ENCODE data around the gene CLNS1A. TPM values are rescaled to one million over a fixed set of nuclear protein-coding genes. Genes with fewer than 3 reads are reported as not detected.
A peak's percentile ranks its signal among the peaks of the same experiment; 100 is the strongest.
"Not testable (repeated sequence)": the region's sequence is repeated elsewhere in the genome, so short reads cannot be mapped to it uniquely, and the experiment has no call there.

Gene CLNS1A
- total RNA-seq, 2 donors from 2014 or later, result 44.1 to 81.7 TPM

DNA sequence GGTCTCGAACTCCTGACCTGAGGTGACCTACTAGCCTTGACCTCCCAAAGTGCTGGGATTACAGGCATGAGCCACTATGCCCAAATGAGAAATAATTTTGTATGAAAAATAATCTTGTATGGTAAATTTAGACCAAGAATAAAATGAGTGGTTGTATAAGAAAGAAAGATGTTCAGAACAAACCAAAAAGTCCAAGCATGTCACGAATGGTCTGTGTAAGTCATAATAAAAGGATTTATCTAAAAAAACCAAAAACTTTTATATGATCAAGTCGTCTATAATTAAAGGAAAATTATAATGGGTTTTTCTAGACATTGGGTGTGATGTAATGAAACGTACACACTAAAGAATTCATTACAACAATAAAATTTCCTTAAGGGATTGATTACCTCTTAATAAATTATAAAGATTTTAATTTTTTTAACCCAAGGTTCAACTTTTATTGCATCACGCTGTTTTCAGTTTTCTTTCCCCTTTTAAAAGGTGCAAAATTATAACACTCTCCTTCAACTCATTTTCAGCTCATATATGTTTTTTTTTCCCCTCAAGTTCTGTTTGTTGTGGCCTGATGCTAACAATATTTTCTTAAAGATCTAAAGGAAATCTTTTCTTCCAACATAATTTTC is 56.8 kb downstream of the CLNS1A start:
- intact Hi-C loops (cut with DNase I), result no loop called here
- no peak for ATAC-seq
- no peaks in the 10 kb centered on the region for H3K9me3 ChIP-seq
- no peaks in the 10 kb centered on the region for H3K36me3 ChIP-seq (replicated peaks in 1 of 2; ENCODE audit: insufficient read depth in 1 of 2, low read depth in 2 of 2)
- H3K4me3 ChIP-seq, result no peak overlapping the region
- no peak overlapping the region for H3K27ac ChIP-seq
- 81 to 88% methylated on average over 5 of the region's 5 CpGs for WGBS, 2 donors
- H3K27me3 ChIP-seq, result no peaks in the 10 kb centered on the region
- no peak for TF ChIP-seq POLR2A (IDR thresholded peaks at IDR 0.05)
- TF ChIP-seq, protein P1, sequence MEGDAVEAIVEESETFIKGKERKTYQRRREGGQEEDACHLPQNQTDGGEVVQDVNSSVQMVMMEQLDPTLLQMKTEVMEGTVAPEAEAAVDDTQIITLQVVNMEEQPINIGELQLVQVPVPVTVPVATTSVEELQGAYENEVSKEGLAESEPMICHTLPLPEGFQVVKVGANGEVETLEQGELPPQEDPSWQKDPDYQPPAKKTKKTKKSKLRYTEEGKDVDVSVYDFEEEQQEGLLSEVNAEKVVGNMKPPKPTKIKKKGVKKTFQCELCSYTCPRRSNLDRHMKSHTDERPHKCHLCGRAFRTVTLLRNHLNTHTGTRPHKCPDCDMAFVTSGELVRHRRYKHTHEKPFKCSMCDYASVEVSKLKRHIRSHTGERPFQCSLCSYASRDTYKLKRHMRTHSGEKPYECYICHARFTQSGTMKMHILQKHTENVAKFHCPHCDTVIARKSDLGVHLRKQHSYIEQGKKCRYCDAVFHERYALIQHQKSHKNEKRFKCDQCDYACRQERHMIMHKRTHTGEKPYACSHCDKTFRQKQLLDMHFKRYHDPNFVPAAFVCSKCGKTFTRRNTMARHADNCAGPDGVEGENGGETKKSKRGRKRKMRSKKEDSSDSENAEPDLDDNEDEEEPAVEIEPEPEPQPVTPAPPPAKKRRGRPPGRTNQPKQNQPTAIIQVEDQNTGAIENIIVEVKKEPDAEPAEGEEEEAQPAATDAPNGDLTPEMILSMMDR (IDR thresholded peaks at IDR 0.05), result no peak
- peaks cover 8% of the 10 kb centered on the region for H3K4me1 ChIP-seq
- DNase-seq, result no peak

DNA sequence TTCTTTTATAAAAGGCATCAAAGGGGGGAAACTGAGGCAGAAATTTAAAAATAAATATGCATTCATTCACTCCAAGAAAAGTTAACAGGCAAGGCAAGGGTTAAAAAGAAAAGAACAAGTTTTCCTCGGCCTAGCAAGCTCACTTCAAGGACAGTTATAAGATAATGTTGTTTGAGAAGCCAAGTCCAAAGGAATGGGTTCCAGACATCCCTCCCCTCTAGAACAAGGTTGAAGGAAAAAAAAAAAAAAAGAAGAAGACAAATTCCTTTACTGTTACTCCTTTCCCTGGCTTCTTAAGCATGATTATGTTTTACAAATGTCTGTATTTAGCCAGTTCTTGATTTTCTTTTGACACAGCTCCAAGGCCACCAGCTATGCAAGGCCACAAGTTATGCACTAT is 62.2 kb downstream of the CLNS1A start:
- H3K9me3 ChIP-seq; H3K27ac ChIP-seq; intact Hi-C loops (cut with DNase I); H3K4me3 ChIP-seq; H3K36me3 ChIP-seq (replicated peaks in 1 of 2; ENCODE audit: insufficient read depth in 1 of 2, low read depth in 2 of 2); ATAC-seq; H3K27me3 ChIP-seq: not testable (repeated sequence)
- 0% methylated on average over 1 of the region's 1 CpG for WGBS, 2 donors
- H3K4me1 ChIP-seq, result peaks cover 45% of the 10 kb centered on the region
- peak in 1 of 4 donors; percentile 9 for DNase-seq

DNA sequence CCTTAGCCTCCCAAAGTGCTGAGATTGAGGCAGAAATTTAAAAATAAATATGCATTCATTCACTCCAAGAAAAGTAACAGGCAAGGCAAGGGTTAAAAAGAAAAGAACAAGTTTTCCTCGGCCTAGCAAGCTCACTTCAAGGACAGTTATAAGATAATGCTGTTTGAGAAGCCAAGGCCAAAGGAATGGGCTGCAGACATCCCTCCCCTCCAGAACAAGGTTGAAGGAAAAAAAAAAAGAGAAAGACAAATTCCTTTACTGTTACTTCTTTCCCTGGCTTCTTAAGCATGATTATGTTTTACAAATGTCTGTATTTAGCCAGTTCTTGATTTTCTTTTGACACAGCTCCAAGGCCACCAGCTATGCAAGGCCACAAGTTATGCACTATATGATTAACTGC is 66.7 kb downstream of the CLNS1A start:
- H3K27ac ChIP-seq; H3K9me3 ChIP-seq; intact Hi-C loops (cut with DNase I); H3K4me3 ChIP-seq; H3K27me3 ChIP-seq; H3K36me3 ChIP-seq (replicated peaks in 1 of 2; ENCODE audit: insufficient read depth in 1 of 2, low read depth in 2 of 2): not testable (repeated sequence)
- peak in 1 of 4 donors; percentile 25 for DNase-seq
- peaks cover 63% of the 10 kb centered on the region for H3K4me1 ChIP-seq
- peak; percentile 43 for ATAC-seq
- 0 to 4% methylated on average over 1 of the region's 1 CpG for WGBS, 2 donors

DNA sequence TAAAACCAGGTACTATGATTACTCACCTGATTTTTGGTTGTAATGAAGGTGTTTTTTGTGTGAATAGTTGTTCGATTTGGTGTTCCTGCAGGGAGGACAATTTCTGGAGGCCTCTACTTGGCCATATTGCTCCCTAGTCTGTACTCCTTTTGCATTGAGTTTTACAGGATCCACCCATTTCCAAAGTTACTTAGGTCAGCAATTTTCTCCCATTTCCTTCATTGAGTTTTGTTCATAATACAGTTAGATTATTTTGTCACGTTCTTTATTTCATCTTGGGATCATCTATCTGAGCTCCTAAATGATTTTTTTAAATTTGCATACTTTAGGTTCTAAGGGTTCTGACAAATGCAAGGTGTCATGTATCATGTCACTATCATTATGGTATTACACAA is 67.9 kb downstream of the CLNS1A start:
- intact Hi-C loops (cut with DNase I), result no loop called here
- Histone ChIP-seq H3K27ac (no peak overlapping the region), H3K9me3 (no peaks in the 10 kb centered on the region), H3K4me3 (no peak overlapping the region), H3K27me3 (no peaks in the 10 kb centered on the region), H3K36me3 (replicated peaks in 1 of 2; ENCODE audit: insufficient read depth in 1 of 2, low read depth in 2 of 2) (no peaks in the 10 kb centered on the region), H3K4me1 (peaks cover 54% of the 10 kb centered on the region)
- ATAC-seq, result no peak
- TF ChIP-seq POLR2A (IDR thresholded peaks at IDR 0.05), result no peak
- TF ChIP-seq, protein P1 (IDR thresholded peaks at IDR 0.05), result no peak
- WGBS, 2 donors, result 57% methylated on average over 2 of the region's 2 CpGs
- DNase-seq, result no peak

DNA sequence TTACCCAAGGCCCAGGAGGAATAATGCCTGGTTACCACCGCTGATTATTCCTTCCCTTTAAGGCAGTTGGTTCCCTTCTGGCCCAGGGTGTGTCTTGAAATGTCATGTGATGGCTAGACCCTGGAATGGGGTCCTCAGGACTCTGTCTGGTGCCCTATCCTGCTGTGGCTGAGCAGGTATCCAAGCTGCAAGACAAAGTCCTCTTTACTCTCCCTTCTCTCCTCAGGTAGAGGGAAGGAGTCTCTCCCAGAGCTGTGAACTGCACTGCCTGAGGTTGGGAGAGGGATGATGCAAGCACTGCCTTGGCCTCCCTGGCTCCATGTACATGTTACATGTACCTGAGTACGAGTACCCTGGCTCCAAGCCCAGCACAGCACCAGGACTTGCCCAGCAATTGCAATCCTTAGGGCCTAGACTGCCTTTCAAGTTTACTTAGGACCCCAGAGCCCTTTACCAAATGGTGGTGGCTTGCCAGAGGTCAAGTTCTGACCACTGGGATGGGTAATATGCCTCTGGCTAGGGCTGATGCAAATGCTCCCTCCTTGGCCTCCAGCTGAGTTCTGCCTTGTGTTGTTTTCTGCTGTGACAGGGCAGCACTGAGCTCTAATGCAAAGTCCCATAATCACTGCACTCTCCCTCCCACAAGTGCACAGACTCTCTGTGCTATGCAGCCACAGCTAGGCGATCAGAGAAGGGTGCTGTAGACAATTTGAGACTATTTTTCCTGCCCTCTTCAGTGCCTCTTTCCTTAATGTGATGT is 68.5 kb downstream of the CLNS1A start:
- H3K4me1 ChIP-seq, result peaks cover 54% of the 10 kb centered on the region
- TF ChIP-seq, protein P1 (IDR thresholded peaks at IDR 0.05), result no peak
- TF ChIP-seq POLR2A (IDR thresholded peaks at IDR 0.05), result no peak
- no peaks in the 10 kb centered on the region for H3K27me3 ChIP-seq
- H3K4me3 ChIP-seq, result no peak overlapping the region
- 62 to 71% methylated on average over 3 of the region's 3 CpGs for WGBS, 2 donors
- ATAC-seq (peak; percentile 73), DNase-seq (peak in 3 of 4 donors; percentile 56 to 71 (median 61))
- intact Hi-C loops (cut with DNase I), result no loop called here
- no peaks in the 10 kb centered on the region for H3K36me3 ChIP-seq (replicated peaks in 1 of 2; ENCODE audit: insufficient read depth in 1 of 2, low read depth in 2 of 2)
- no peaks in the 10 kb centered on the region for H3K9me3 ChIP-seq
- no peak overlapping the region for H3K27ac ChIP-seq
